OCI-LY7 (cell line): Measurements from ENCODE around the gene TTLL3.

Experiments
- CTCF ChIP-seq: fragments of 200-600 bp; sonication (generic); conservative IDR thresholded peaks from 2 replicates; pipeline ENCODE4 v1.5.1; 2014; ENCODE audit warnings: mild to moderate bottlenecking, antibody characterized with exemption, low read length, moderate library complexity, mixed read lengths
- EZH2phosphoT487 ChIP-seq: fragments of 200-600 bp; sonication (generic); IDR thresholded peaks from 2 replicates; pipeline ENCODE4 v1.6.1; 2018; ENCODE audit warnings: low read depth, borderline replicate concordance, mild to moderate bottlenecking, mixed run types, antibody characterized with exemption, low read length, moderate library complexity, mixed read lengths

GRCh38 chr3:9810846-9811245, 784 bp downstream of the TTLL3 start:
- no peak for TF ChIP-seq CTCF
- no peak for TF ChIP-seq EZH2phosphoT487
